Uterus (tissue), 2 donors: Measurements from ENCODE around the gene NLN.

Experiments
- POLR2A ChIP-seq, 2 donors: fragments of 450-650 bp; IDR thresholded peaks; one replicate each; pipeline ENCODE4 v1.6.1; 2016; ENCODE audit warnings: antibody characterized with exemption in 2 of 2, mild to moderate bottlenecking in 1 of 2, moderate library complexity in 1 of 2
- TF ChIP-seq, protein P1 (sequence below), 4 experiments: fragments of 200-600 bp in 2 of 4; fragments of 450-650 bp in 2 of 4; sonication (generic) in 2 of 4; IDR thresholded peaks; one replicate each; pipeline ENCODE4 v1.5.1; 2016 to 2019; ENCODE audit warnings: antibody characterized with exemption in 4 of 4, mild to moderate bottlenecking in 2 of 4, moderate library complexity in 1 of 4

DNA sequence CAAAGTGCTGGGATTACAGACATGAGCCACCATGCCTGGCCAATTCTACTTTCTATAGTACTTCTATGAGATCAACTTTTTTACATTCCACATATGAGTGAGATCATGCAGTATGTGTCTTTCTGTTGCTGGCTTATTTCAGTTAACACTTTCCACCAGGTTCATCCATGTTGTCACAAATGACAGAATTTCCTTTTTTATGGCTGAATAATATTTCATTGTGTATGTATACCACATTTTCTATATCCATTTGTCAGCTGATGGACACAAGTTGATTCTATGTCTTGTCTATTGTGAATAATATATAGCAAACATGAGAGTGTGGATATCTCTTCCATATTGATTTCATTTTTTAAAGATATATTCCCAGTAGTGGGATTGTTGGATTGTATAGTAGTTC is 17.2 kb downstream of the NLN start:
- no peak for TF ChIP-seq POLR2A (IDR thresholded peaks at IDR 0.05)
- TF ChIP-seq, protein P1, sequence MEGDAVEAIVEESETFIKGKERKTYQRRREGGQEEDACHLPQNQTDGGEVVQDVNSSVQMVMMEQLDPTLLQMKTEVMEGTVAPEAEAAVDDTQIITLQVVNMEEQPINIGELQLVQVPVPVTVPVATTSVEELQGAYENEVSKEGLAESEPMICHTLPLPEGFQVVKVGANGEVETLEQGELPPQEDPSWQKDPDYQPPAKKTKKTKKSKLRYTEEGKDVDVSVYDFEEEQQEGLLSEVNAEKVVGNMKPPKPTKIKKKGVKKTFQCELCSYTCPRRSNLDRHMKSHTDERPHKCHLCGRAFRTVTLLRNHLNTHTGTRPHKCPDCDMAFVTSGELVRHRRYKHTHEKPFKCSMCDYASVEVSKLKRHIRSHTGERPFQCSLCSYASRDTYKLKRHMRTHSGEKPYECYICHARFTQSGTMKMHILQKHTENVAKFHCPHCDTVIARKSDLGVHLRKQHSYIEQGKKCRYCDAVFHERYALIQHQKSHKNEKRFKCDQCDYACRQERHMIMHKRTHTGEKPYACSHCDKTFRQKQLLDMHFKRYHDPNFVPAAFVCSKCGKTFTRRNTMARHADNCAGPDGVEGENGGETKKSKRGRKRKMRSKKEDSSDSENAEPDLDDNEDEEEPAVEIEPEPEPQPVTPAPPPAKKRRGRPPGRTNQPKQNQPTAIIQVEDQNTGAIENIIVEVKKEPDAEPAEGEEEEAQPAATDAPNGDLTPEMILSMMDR (IDR thresholded peaks at IDR 0.05) = no peak
